Neural progenitor cell (in vitro differentiated cells): ENCODE results near the gene TRIM66.

ENCODE experiments used
- CTCF ChIP-seq: fragments of 200-600 bp; sonication (generic); IDR thresholded peaks from 2 replicates; pipeline ENCODE4 v1.5.1; 2017; ENCODE audit warnings: antibody characterized with exemption, mild to moderate bottlenecking
- EZH2 ChIP-seq: fragments of 200-600 bp; sonication (generic); IDR thresholded peaks from 2 replicates; pipeline ENCODE4 v1.6.1; 2017; ENCODE audit warnings: antibody characterized with exemption, mild to moderate bottlenecking, moderate library complexity
- EZH2phosphoT487 ChIP-seq: fragments of 200-600 bp; sonication (generic); IDR thresholded peaks from 2 replicates; pipeline ENCODE4 v1.6.1; 2017; ENCODE audit warnings: antibody characterized with exemption

- TF ChIP-seq CTCF = no peak
- no peak for TF ChIP-seq EZH2
- no peak for TF ChIP-seq EZH2phosphoT487
Observed at GRCh38 chr11:8661001-8661795, 21.3 kb downstream of the TRIM66 start.
